LNCAP (cell line): ENCODE measurements around the gene IGFBP7.

Experiments used
- TF ChIP-seq, protein P1 (sequence below): fragments of 450-650 bp; IDR thresholded peaks from 2 replicates; pipeline ENCODE4 v1.5.1; 2017; ENCODE audit warnings: mild to moderate bottlenecking

IGFBP7 gene

DNA sequence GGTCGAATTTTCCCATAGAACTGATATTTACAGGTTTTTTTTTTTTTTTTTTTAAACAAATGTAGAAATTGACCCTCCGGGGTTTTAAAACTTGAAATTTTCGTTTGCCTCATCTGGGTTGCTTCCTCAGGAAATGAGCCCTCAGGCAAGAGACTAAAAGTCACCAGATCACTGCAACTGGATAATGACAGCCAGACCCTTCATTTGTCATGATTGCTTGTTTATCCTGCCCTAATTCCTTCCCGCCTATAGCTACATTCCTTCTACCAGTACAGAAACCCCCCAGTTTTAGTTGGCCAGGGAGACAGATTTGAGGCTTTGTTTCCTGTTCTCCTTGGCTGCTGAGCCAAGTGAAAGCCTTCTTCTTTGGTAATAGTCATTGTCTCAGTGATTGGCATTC is 44.0 kb upstream of the IGFBP7 start:
- TF ChIP-seq, protein P1, sequence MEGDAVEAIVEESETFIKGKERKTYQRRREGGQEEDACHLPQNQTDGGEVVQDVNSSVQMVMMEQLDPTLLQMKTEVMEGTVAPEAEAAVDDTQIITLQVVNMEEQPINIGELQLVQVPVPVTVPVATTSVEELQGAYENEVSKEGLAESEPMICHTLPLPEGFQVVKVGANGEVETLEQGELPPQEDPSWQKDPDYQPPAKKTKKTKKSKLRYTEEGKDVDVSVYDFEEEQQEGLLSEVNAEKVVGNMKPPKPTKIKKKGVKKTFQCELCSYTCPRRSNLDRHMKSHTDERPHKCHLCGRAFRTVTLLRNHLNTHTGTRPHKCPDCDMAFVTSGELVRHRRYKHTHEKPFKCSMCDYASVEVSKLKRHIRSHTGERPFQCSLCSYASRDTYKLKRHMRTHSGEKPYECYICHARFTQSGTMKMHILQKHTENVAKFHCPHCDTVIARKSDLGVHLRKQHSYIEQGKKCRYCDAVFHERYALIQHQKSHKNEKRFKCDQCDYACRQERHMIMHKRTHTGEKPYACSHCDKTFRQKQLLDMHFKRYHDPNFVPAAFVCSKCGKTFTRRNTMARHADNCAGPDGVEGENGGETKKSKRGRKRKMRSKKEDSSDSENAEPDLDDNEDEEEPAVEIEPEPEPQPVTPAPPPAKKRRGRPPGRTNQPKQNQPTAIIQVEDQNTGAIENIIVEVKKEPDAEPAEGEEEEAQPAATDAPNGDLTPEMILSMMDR = no peak

DNA sequence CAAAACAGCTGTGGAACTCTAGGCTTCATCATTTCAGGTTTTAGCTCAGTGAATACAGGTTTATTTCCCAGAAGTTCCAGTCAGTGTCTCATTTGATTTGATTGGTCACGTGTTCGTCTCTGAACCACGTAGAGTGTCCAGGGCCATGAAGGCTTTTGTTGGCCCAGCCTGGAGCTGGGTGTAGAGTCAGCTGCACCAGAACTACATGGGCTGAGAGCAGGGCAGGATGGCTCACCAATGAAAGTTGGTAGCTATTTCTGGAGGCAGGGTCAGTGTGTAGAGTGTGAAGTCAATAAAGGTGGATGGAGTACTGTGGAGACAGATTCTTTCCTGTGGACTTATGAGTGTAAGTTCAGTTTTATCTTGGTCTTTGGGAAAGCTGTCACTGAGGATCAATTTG is 43.0 kb upstream of the IGFBP7 start:
- TF ChIP-seq, protein P1 = no peak

DNA sequence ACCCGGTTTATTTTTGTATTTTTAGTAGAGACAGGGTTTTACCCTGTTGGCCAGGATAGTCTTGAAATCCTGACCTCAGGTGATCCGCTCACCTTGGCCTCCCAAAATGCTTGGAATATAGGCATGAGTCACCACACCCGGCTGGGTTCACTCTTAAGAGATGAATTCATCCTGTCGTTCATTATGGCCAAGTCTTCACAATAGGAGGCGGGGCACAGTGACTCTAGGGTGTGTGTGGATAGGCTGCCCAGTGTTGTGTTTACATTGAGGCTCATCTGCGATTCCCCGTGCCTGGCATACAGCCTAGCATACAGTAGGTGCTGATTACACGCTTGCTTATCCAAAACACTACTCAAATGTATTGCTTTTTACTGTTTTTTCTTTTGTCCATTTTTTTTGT is 41.3 kb upstream of the IGFBP7 start:
- TF ChIP-seq, protein P1 = no peak

DNA sequence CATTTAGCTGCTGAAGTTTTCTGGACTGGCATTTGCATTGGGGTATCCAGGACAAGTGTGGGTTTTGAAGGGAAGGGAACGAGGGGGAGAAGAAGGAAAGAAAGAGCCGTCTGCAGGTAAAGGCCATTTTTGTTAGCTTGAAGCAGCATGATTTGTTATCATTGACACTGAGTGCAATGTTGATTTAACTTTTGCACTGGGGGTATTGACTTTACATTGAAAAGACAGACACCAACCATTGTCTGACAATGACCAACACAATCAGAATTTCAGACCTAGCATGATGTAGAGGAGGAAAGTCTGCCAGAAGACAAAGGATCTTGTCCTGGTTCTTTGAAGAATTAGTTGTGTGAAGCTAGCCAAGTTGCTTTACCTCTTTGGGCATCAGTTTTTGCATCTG is 39.6 kb upstream of the IGFBP7 start:
- TF ChIP-seq, protein P1 = no peak

DNA sequence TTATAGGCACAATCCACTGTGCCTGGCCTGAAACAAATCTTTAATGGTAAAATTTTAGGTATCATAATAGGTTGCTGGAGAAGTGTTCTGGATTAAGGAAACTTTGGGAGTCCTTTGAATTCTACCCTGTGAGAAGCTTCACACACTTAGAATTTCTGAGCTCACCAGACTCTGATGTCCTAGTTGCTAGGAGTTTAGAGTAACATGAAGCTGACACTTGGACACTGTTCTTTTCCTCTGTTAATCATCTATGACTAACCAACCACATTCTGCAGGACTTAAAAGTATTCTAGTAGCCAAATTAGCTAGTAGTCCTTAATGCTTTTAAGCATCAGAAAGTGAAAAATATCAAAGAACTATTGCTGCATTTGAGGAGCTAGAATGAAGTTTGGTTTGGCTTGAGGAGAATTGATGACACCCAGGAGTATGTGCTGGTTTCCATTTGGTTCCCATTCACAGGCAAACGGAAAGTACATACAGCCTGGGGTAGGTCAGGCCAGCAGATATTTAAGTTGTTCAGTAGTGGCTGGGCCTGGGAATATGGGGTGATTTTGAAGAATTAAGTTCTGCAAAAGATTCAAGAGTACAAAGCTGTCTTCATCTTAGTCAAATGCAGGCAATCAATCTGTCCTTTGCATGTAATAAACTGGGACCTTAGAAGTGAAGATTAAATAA is 38.8 kb upstream of the IGFBP7 start:
- TF ChIP-seq, protein P1 = no peak

DNA sequence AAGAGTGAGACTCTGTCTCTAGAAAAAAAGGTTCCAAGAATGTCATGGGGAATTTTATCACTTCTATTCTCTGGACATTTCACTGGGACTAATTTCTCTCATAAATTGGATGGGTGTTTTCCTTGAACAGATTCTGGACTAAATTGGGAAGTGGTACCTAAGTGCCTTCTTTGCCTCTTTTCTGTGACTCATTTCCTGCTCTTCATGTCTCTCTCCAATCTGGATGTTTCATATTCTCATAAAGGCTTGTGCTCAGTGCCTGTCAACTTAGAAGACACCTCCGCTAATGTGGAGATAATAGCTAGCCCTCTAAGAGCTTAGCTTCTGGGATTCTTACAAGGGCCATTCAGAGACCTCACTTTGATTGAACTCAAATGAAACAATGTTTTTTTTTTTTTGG is 38.0 kb upstream of the IGFBP7 start:
- TF ChIP-seq, protein P1 = no peak

DNA sequence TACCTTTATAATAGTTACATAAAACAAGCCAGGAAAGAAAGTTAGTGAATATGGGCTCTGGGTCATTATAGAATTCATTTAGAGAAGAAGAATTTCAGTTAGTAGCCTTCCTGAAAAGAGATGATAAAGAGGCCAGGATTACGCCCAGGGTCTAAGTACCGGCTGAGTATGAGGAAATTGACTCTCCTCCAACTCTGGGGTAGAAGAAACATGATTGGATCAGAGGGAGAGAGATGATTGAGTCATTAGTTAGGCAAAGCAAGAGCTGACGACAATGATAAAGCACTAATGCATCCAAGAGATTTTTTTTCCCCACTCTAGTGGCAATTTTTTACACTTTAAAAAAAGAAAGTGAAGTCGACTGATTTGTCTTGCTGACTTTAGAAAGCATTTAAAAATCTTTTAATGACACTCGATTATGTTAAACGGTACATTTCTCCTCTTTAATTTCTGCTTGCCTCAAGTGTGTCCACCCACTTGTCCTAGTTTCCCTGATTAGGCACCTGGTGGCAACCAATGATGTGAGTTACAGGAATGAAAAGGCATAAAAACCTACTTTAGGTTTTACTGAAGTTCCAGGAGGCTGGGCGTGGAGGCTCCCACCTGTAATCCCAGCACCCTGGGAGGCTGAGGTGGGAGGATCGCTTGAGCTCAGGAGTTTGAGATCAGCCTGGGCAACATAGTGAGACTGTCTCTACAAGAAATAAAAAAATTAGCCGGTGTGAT is 37.3 kb upstream of the IGFBP7 start:
- TF ChIP-seq, protein P1 = no peak
